ENCODE results near the gene BDKRB1. TPM values are rescaled to one million over a fixed set of nuclear protein-coding genes. Genes with fewer than 3 reads are reported as not detected.

The BDKRB1 gene
- total RNA-seq, 1 donor from 2014 or later, result 10.4 TPM

GRCh38 chr14:96264853-96265252 lies 8.8 kb downstream of the BDKRB1 start:
- H3K9me3 Mint-ChIP-seq, result peaks cover 11% of the 10 kb centered on the region
- peaks cover 66% of the 10 kb centered on the region for H3K4me1 Mint-ChIP-seq
- H3K4me3 Mint-ChIP-seq, result no peak overlapping the region
- no peaks in the 10 kb centered on the region for H3K27me3 Mint-ChIP-seq (ENCODE audit: low read depth)
- peaks cover 24% of the 10 kb centered on the region for H3K36me3 Mint-ChIP-seq
- peak overlapping the region; percentile 99 for H3K27ac Mint-ChIP-seq
- DNase-seq (ENCODE audit: low spot score in 2 of 2, unreplicated experiment in 2 of 2), result no peak
- TF ChIP-seq CTCF (IDR thresholded peaks at IDR 0.05; ENCODE audit: unreplicated experiment), result no peak

- TF ChIP-seq CTCF (IDR thresholded peaks at IDR 0.05; ENCODE audit: unreplicated experiment), result no peak
- H3K4me1 Mint-ChIP-seq, result peaks cover 67% of the 10 kb centered on the region
- peak overlapping the region; percentile 99 for H3K27ac Mint-ChIP-seq
- peak overlapping the region; percentile 10 for H3K4me3 Mint-ChIP-seq
- DNase-seq (ENCODE audit: low spot score in 2 of 2, unreplicated experiment in 2 of 2), result no peak
- H3K27me3 Mint-ChIP-seq (ENCODE audit: low read depth), result no peaks in the 10 kb centered on the region
- H3K36me3 Mint-ChIP-seq, result peaks cover 20% of the 10 kb centered on the region
- H3K9me3 Mint-ChIP-seq, result peaks cover 9% of the 10 kb centered on the region
Observed at GRCh38 chr14:96265383-96266095, 9.5 kb downstream of the BDKRB1 start.

- DNase-seq (ENCODE audit: low spot score in 2 of 2, unreplicated experiment in 2 of 2), result peak; percentile 69 to 76
- peaks cover 6% of the 10 kb centered on the region for H3K9me3 Mint-ChIP-seq
- peaks cover 68% of the 10 kb centered on the region for H3K4me1 Mint-ChIP-seq
- H3K27ac Mint-ChIP-seq, result peak overlapping the region; percentile 98
- H3K36me3 Mint-ChIP-seq, result peaks cover 18% of the 10 kb centered on the region
- no peaks in the 10 kb centered on the region for H3K27me3 Mint-ChIP-seq (ENCODE audit: low read depth)
- no peak overlapping the region for H3K4me3 Mint-ChIP-seq
- no peak for TF ChIP-seq CTCF (IDR thresholded peaks at IDR 0.05; ENCODE audit: unreplicated experiment)
Observed at GRCh38 chr14:96267336-96267735, 11.3 kb downstream of the BDKRB1 start.

- no peak for DNase-seq (ENCODE audit: low spot score in 2 of 2, unreplicated experiment in 2 of 2)
- H3K36me3 Mint-ChIP-seq, result peaks cover 18% of the 10 kb centered on the region
- H3K27me3 Mint-ChIP-seq (ENCODE audit: low read depth), result no peaks in the 10 kb centered on the region
- H3K27ac Mint-ChIP-seq, result peak overlapping the region; percentile 98
- TF ChIP-seq CTCF (IDR thresholded peaks at IDR 0.05; ENCODE audit: unreplicated experiment), result no peak
- peaks cover 6% of the 10 kb centered on the region for H3K9me3 Mint-ChIP-seq
- peaks cover 66% of the 10 kb centered on the region for H3K4me1 Mint-ChIP-seq
- no peak overlapping the region for H3K4me3 Mint-ChIP-seq
Observed at GRCh38 chr14:96267916-96268315, 11.9 kb downstream of the BDKRB1 start.

- Mint-ChIP-seq H3K4me3 (no peak overlapping the region), H3K9me3 (peaks cover 10% of the 10 kb centered on the region), H3K36me3 (peaks cover 18% of the 10 kb centered on the region), H3K27me3 (ENCODE audit: low read depth) (no peaks in the 10 kb centered on the region), H3K4me1 (peaks cover 73% of the 10 kb centered on the region), H3K27ac (peak overlapping the region; percentile 98)
- no peak for DNase-seq (ENCODE audit: low spot score in 2 of 2, unreplicated experiment in 2 of 2)
- no peak for TF ChIP-seq CTCF (IDR thresholded peaks at IDR 0.05; ENCODE audit: unreplicated experiment)
Observed at GRCh38 chr14:96268431-96269358, 12.7 kb downstream of the BDKRB1 start.
